A673 (cell line): ENCODE data around the gene HAUS1. TPM values are rescaled to one million over a fixed set of nuclear protein-coding genes. Genes with fewer than 3 reads are reported as not detected.
A peak's percentile ranks its signal among the peaks of the same experiment; 100 is the strongest.

ENCODE experiments used
- BruUV-seq: library from RNA; stranded (reverse); fragments of 400-500 nt; replicated peaks from 2 replicates; lab custom pipeline; 2021; lab: Mats Ljungman, UMichigan
- CTCF ChIA-PET: fragments of 300-600 bp; sonication (Branson Sonifier 250); formaldehyde crosslinking; loops from one replicate; lab custom pipeline; 2022; ENCODE audit warnings: antibody characterized with exemption; lab: Charles Lee
- POLR2A ChIA-PET: fragments of 300-600 bp; sonication (Branson Sonifier 250); formaldehyde crosslinking; loops from one replicate; lab custom pipeline; 2022; ENCODE audit warnings: antibody characterized with exemption; ENCODE audit not compliant: low non-redundant PET; lab: Charles Lee
- DNase-seq: peaks from one replicate; pipeline ENCODE4 v3.0.0-alpha.2; 2015; ENCODE audit warnings: low spot score
- H3K27ac ChIP-seq: fragments of 200-600 bp; sonication (generic); 2 replicates; pipeline ENCODE4 v1.5.1; 2016; ENCODE audit warnings: mixed run types, low read depth, mild to moderate bottlenecking, mixed read lengths, antibody characterized with exemption, low read length; ENCODE audit not compliant: poor library complexity, severe bottlenecking
- H3K27me3 ChIP-seq: fragments of 200-600 bp; sonication (generic); replicated peaks from 2 replicates; pipeline ENCODE4 v1.6.1; 2017; ENCODE audit warnings: mixed run types, low read depth, mild to moderate bottlenecking, mixed read lengths, antibody characterized with exemption, low read length; ENCODE audit not compliant: insufficient read depth, poor library complexity
- H3K36me3 ChIP-seq: fragments of 200-600 bp; sonication (generic); 2 replicates; pipeline ENCODE4 v1.6.1; 2016; ENCODE audit warnings: mixed run types, mild to moderate bottlenecking, mixed read lengths, antibody characterized with exemption, low read length; ENCODE audit not compliant: insufficient read depth, poor library complexity, severe bottlenecking
- H3K4me1 ChIP-seq: fragments of 200-600 bp; sonication (generic); 2 replicates; pipeline ENCODE4 v1.6.1; 2017; ENCODE audit warnings: mixed run types, mild to moderate bottlenecking, mixed read lengths, antibody characterized with exemption, low read length; ENCODE audit not compliant: insufficient read depth, poor library complexity, severe bottlenecking
- H3K4me3 ChIP-seq: fragments of 200-600 bp; sonication (generic); 2 replicates; pipeline ENCODE4 v1.5.1; 2016; ENCODE audit warnings: low read depth, mixed run types, mild to moderate bottlenecking, mixed read lengths, low read length; ENCODE audit not compliant: poor library complexity, severe bottlenecking
- H3K9me3 ChIP-seq: fragments of 200-600 bp; sonication (generic); 2 replicates; pipeline ENCODE4 v1.6.1; 2016; ENCODE audit warnings: mixed run types, low read depth, mild to moderate bottlenecking, mixed read lengths, antibody characterized with exemption, low read length; ENCODE audit not compliant: poor library complexity, severe bottlenecking
- CTCF ChIP-seq: fragments of 300-800, 200-600 bp; sonication (generic); conservative IDR thresholded peaks from 2 replicates; pipeline ENCODE4 v1.5.1; 2017; ENCODE audit warnings: low read depth, mild to moderate bottlenecking, antibody characterized with exemption, low read length, moderate library complexity, mixed read lengths
- EZH2 ChIP-seq: fragments of 200-600 bp; sonication (generic); IDR thresholded peaks from 2 replicates; pipeline ENCODE4 v1.6.1; 2017; ENCODE audit warnings: borderline replicate concordance, low read depth, mild to moderate bottlenecking, mixed read lengths, antibody characterized with exemption, low read length; ENCODE audit not compliant: poor library complexity, severe bottlenecking
- intact Hi-C: fragments of 100-400 bp; cut with micrococcal nuclease; formaldehyde crosslinking; loops from one replicate; pipeline ENCODE4 v1.10.0; 2022; ENCODE audit not compliant: unreplicated experiment
- total RNA-seq: library from RNA; stranded (reverse); gene quantifications from 2 replicates; pipeline ENCODE4 v1.2.3, GENCODE V29; 2021

HAUS1 gene
- total RNA-seq, 1 experiment from 2014 or later, result 76.9 TPM

GRCh38 chr18:46169464-46169941, 65.3 kb downstream of the HAUS1 start:
- H3K27ac ChIP-seq, result no peak overlapping the region
- intact Hi-C loops, result no loop called here

GRCh38 chr18:46171331-46171730, 67.1 kb downstream of the HAUS1 start:
- H3K4me3 ChIP-seq, result no peak overlapping the region
- BruUV-seq, result no TSS peak
- TF ChIP-seq EZH2, result no peak
- TF ChIP-seq CTCF, result no peak
- no peaks in the 10 kb centered on the region for H3K9me3 ChIP-seq
- no peaks in the 10 kb centered on the region for H3K36me3 ChIP-seq
- POLR2A ChIA-PET, result no interaction called here
- no peak for DNase-seq
- CTCF ChIA-PET, result no interaction called here
- H3K27me3 ChIP-seq, result no peaks in the 10 kb centered on the region
- H3K27ac ChIP-seq, result no peak overlapping the region
- intact Hi-C loops, result loop anchor here (5.0 kb wide), 2 partner anchors 41 to 96 kb away; no protein-coding TSS in a partner anchor
- peaks cover 4% of the 10 kb centered on the region for H3K4me1 ChIP-seq

More at GRCh38 chr18:46169464-46169941, 65.3 kb downstream of the HAUS1 start:
- POLR2A ChIA-PET, result no interaction called here
- Histone ChIP-seq H3K4me1 (peaks cover 4% of the 10 kb centered on the region), H3K4me3 (no peak overlapping the region), H3K27me3 (no peaks in the 10 kb centered on the region), H3K36me3 (no peaks in the 10 kb centered on the region), H3K9me3 (no peaks in the 10 kb centered on the region)
- CTCF ChIA-PET, result no interaction called here
- BruUV-seq, result no TSS peak
- no peak for DNase-seq
- TF ChIP-seq EZH2 (no peak), CTCF (no peak)

GRCh38 chr18:46173393-46174341, 69.5 kb downstream of the HAUS1 start:
- CTCF ChIA-PET, result interaction anchor here (0.5 to 2.6 kb wide), 24 partner anchors 10 to 1345 kb away, joined by 3 to 41 read pairs (median 4); no protein-coding TSS in a partner anchor
- Histone ChIP-seq H3K27me3 (no peaks in the 10 kb centered on the region), H3K4me1 (peaks cover 4% of the 10 kb centered on the region), H3K4me3 (peak overlapping the region; percentile 94), H3K36me3 (no peaks in the 10 kb centered on the region), H3K9me3 (no peaks in the 10 kb centered on the region), H3K27ac (peak overlapping the region; percentile 98)
- peak; percentile 97 for DNase-seq
- TF ChIP-seq EZH2 (no peak), CTCF (peak; percentile 83)
- intact Hi-C loops, result loop anchor here (1.0 to 5.0 kb wide), 3 partner anchors 39 to 485 kb away; no protein-coding TSS in a partner anchor
- POLR2A ChIA-PET, result interaction anchor here (0.6 kb wide), 2 partner anchors 39 to 91 kb away, joined by 3 to 11 read pairs; no protein-coding TSS in a partner anchor
- no TSS peak for BruUV-seq
